Measurements from ENCODE around the gene MCAM.

DNA sequence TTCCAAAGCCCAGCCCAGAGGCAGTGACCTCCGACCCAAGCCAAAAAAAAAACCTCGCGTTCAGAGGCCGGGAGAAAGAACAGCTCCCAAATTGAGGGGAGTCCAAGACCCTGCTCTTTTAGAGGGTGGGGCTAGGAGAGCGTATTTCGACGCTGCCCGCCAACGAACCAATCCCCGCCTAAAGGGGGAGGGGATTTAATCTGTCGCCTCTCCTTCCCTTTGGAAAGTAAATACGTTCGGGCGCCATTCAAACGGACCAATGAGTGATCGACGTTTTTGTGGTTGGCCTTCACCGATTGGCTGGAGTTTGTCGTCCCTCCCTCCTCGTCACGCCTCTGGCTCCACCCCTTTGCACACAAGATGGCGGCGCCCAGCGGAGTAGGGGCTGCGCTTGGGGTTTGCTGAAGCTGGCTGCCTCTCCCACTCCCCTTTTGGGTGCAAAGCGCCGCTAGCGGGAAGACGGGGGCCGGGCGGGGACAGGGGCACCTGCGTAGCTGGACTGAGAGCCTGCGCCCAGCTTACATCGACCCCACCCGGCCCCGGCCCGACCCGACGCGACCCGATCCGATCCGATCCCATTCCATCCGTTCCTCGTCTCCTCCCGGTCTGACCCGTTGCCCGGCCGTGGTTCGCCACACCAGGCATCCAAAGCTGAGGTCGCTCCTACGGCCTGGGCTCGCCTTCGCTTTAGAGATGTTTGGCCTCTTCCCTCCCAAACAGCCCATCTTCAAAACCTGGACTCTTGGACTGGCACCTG, 17.4 kb upstream of the MCAM start, which contains the start of gene RNF26:
- TF ChIP-seq, protein P1, sequence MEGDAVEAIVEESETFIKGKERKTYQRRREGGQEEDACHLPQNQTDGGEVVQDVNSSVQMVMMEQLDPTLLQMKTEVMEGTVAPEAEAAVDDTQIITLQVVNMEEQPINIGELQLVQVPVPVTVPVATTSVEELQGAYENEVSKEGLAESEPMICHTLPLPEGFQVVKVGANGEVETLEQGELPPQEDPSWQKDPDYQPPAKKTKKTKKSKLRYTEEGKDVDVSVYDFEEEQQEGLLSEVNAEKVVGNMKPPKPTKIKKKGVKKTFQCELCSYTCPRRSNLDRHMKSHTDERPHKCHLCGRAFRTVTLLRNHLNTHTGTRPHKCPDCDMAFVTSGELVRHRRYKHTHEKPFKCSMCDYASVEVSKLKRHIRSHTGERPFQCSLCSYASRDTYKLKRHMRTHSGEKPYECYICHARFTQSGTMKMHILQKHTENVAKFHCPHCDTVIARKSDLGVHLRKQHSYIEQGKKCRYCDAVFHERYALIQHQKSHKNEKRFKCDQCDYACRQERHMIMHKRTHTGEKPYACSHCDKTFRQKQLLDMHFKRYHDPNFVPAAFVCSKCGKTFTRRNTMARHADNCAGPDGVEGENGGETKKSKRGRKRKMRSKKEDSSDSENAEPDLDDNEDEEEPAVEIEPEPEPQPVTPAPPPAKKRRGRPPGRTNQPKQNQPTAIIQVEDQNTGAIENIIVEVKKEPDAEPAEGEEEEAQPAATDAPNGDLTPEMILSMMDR (IDR thresholded peaks at IDR 0.05) = no peak
- TF ChIP-seq EZH2 (IDR thresholded peaks at IDR 0.05) = no peak
- TF ChIP-seq EZH2phosphoT487 (IDR thresholded peaks at IDR 0.05) = no peak

All from neural progenitor cell (in vitro differentiated cells).